CD4-positive, alpha-beta T cell treated with Interleukin-21 for 1 hour (primary cell): Measurements from ENCODE around the gene KCNIP3.

Source experiments
- DNase-seq: peaks from one replicate; pipeline ENCODE4 v3.0.0-alpha.2; 2020

Gene KCNIP3

DNA sequence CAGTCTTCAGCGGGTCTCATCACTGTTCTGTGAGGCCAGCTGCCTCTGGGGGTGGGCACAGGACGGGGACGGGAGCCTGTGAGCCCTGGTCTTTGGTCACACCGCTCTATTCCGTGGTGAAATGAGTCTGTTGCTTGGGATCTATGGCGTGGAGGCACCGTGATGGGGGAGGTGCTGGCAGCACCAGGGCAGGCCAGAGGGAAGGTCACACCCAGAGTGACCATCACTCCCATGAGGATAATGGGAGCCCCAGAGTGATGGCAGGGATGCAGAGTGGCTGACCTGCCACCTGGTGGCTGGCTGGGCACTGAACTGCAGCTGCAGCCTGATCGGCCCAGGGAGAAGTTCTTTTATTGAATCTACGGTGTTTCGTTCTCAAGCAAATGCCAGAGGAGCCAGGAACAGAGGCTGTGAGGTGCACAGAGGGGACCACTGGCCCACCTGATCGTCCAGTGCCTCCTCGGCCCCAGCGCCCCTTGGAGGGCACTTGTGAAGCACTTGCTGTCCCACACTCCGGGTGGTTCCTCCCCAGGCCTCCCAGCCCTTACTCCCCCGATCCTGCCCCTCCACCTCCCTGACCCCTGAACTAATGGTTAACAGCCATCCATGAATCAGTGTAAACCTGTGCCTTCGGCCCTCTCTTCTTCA is 17.9 kb downstream of the KCNIP3 start:
- DNase-seq, result no peak

GRCh38 chr2:95315801-95316411 is 18.8 kb downstream of the KCNIP3 start:
- no peak for DNase-seq

GRCh38 chr2:95316466-95317122 is 19.4 kb downstream of the KCNIP3 start:
- no peak for DNase-seq

- no peak for DNase-seq
Observed at GRCh38 chr2:95317123-95317500, 20.0 kb downstream of the KCNIP3 start.

GRCh38 chr2:95317665-95318425 is 20.7 kb downstream of the KCNIP3 start:
- DNase-seq, result no peak

- DNase-seq, result no peak
Observed at GRCh38 chr2:95318431-95319220, 21.5 kb downstream of the KCNIP3 start.

- DNase-seq, result no peak
Observed at GRCh38 chr2:95319481-95320343, 22.6 kb downstream of the KCNIP3 start.

DNA sequence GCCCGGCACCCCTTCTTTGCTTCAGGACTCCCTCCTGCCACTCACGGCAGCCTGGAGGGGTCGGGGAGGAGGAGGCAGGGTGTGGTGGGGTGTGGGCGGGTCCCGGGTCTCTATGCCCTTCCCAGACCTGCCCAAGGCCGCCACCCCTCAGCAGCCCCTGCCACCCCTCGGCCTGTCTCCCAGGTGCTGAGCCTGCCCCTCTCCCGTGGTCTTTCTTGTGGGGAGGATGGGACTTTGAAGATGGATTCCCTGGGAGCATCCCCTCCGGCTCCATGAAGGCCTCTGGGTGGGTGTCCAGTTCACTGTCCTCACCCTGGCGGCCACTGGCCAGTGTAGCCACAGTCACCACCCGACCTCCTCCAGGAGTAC is 23.2 kb downstream of the KCNIP3 start:
- no peak for DNase-seq

GRCh38 chr2:95320986-95321767 is 24.0 kb downstream of the KCNIP3 start:
- DNase-seq, result no peak

DNA sequence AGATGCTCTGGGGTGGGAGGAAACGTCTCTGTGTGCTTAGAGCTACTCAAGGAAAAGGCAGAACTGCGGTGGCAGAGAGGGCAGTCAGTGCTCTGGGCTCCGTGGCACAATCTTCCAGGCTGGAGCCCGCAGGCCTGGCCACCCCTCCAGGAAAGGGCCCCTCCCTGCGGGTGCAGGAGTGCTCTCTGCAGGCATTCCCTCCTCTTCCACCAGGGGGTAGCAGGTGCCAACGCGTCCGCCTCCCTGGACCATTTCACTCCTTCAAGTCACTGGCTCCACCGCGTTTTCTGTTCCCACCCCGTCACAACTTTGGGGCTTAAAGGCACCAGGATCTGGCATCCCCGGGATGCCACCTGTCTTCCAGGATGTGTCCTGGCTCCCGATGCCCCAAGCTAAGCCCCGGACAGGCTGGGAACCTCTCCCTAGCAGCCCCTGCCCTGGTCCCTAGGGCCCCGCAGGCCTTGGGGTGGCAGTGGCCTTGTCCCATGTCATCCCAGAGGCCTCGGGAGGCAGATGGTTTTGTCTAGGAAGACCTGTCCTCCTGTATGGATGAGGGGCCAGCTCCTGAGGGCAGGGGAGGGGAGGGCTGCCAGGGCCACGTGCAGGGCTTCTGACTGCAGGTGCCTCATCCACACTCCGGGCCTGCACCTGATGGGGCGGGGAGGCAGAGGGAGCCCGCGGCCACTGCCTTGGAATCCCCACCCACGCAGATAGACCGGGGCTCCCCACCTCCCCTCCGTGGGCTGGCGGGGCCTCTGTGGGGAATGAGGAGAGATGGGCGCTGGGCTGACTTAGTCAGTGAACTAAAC is 26.4 kb downstream of the KCNIP3 start:
- DNase-seq, result no peak

- no peak for DNase-seq
Observed at GRCh38 chr2:95325026-95325425, 27.9 kb downstream of the KCNIP3 start.

DNA sequence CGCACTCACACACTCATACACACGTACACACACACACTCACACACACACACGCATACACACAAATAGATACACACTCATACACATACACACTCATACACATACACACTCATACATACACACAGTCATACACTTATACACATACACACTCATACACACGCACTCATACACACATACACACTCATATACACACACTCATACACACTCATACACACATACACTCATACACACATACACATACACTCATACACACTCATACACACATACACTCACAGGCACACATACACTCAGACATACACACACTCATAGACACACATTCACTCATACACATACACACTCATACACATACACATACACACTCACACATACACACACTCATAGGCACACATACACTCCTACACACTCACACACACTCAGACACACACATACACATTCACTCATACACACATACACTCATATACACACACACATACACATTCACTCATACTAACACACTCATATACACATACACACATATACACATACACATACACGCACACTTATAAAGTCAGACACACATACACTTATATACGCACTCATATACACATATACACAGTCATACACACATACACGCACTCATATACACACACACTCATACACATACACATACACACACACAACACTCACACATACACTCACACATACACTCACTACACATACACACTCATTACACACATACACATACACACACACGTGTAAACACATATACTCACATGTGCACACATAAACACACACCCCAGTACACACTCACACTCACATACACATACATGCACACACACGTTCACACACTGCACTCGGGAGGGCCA is 28.7 kb downstream of the KCNIP3 start:
- no peak for DNase-seq

DNA sequence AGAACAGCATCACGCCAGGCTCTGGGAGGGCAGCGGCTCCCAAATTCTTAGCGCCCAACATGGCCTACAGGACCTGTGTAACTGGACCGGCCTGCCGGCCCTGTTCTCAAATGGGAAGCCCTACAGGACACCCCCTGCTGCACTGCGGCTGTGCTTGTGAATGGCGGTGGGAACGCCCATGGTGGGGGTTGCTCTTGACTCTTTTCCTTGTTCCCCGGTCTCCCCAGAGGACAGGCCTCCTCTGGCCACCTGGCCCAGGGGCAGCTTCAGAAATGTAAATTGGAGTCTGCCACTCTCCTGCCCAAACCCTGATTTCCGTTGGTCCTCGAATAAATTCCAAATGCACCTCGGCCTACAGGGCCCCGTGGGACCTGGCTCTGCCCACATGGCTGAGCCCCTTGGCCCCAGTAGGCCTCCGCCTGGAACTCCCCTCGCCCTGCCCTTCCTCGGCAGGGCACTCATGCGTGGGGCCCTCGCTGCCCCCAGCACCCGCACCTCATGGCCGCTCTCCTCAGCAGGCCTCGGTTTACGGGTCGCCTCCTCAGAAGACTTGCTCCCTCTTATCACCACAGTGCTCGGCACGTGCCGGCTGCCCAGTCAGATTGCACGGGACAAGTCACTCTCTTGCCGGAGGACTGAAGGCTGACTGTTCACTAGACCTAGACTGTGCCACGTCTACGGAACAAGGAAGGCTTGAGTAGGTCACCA is 29.4 kb downstream of the KCNIP3 start:
- no peak for DNase-seq

GRCh38 chr2:95327861-95328260 is 30.7 kb downstream of the KCNIP3 start:
- no peak for DNase-seq

- DNase-seq, result no peak
Observed at GRCh38 chr2:95328358-95329125, 31.4 kb downstream of the KCNIP3 start.

DNA sequence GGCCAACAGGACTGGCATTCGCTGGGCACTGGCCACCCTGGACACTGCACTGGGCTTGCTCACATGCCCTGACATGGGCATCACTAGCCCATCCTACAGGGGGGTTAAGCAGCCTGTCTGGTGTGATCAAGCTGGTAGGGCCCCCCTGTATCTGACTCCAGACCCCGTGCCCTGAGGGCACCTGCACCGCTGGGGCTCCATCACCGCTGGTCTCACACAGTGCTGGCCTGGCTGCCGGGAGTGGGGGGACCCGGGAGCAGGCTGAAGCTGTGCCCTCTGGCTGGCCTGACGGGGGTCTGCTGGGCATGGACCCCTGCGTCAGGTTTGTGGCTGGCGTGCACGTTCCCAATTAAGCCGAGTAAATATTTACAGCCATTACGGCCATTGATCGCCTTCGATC is 32.3 kb downstream of the KCNIP3 start:
- DNase-seq, result no peak

- no peak for DNase-seq
Observed at GRCh38 chr2:95329891-95330793, 33.0 kb downstream of the KCNIP3 start.
